Measurements from ENCODE around the gene MARK1.

Gene MARK1

DNA sequence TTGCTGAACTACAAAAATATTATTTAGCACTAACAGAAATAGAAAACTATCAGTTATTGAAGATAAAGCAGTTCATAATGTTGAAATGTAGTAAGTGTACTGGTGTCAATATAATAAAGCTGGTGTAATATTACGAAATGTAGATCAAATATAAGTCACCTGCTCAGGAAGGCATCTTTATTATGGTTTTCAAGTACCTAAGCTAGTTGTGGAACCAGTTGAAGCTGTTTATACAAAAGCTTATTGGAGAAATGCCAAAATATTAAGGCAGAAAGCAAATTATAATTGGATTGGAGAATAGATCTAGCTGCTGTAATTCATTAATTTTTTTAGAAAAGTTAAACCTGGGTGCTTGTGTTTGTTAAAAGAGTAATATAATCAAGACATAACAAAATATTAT, 6.2 kb upstream of the MARK1 start:
- TF ChIP-seq NFIC (IDR thresholded peaks at IDR 0.05) (no peak), CREB1 (IDR thresholded peaks at IDR 0.05; ENCODE audit: low read depth) (no peak), YY1 (IDR thresholded peaks at IDR 0.05; ENCODE audit: low read depth) (no peak), ZBTB7A (IDR thresholded peaks at IDR 0.05; ENCODE audit: low read depth) (no peak), TCF12 (IDR thresholded peaks at IDR 0.05; ENCODE audit: low read depth) (no peak)

DNA sequence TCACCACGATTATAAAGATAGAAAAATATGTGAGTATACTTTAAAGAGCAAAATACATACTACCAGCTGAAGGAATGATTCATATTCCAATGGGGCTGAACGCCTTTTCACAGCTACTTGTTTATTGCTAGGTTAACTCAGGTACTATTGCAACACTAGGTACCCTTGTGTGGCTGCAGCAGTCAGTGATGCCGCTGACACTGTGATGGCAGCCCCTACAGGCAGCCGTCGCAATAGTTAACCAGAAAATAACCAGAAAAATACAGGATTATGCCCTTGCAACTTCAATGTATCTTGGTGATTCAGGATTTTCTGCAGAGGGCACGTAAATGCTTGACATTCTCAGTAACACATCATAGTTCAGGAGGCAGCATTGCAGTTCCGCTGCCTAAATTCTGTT, 1.6 kb upstream of the MARK1 start:
- TF ChIP-seq EP300 (IDR thresholded peaks at IDR 0.05; ENCODE audit: borderline replicate concordance): no peak
- TF ChIP-seq NFIC (IDR thresholded peaks at IDR 0.05): no peak
- TF ChIP-seq CREB1 (IDR thresholded peaks at IDR 0.05; ENCODE audit: low read depth): no peak
- no peak for TF ChIP-seq ZBTB7A (IDR thresholded peaks at IDR 0.05; ENCODE audit: low read depth)
- no peak for TF ChIP-seq TEAD4 (IDR thresholded peaks at IDR 0.05)
- no peak for TF ChIP-seq REST (IDR thresholded peaks at IDR 0.05; ENCODE audit: low read depth)
- no peak for TF ChIP-seq YY1 (IDR thresholded peaks at IDR 0.05; ENCODE audit: low read depth)
- TF ChIP-seq MAX (IDR thresholded peaks at IDR 0.05): no peak
- TF ChIP-seq, protein P1, sequence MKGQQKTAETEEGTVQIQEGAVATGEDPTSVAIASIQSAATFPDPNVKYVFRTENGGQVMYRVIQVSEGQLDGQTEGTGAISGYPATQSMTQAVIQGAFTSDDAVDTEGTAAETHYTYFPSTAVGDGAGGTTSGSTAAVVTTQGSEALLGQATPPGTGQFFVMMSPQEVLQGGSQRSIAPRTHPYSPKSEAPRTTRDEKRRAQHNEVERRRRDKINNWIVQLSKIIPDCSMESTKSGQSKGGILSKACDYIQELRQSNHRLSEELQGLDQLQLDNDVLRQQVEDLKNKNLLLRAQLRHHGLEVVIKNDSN (IDR thresholded peaks at IDR 0.05): no peak
- TF ChIP-seq RAD21 (IDR thresholded peaks at IDR 0.05; ENCODE audit: low read depth): no peak
- TF ChIP-seq FOXM1 (IDR thresholded peaks at IDR 0.05; ENCODE audit: borderline replicate concordance, low read depth): no peak
- no peak for TF ChIP-seq EGR1 (IDR thresholded peaks at IDR 0.05)
- no peak for TF ChIP-seq TCF12 (IDR thresholded peaks at IDR 0.05; ENCODE audit: low read depth)
- no peak for TF ChIP-seq TAF1 (IDR thresholded peaks at IDR 0.05; ENCODE audit: low read depth)

DNA sequence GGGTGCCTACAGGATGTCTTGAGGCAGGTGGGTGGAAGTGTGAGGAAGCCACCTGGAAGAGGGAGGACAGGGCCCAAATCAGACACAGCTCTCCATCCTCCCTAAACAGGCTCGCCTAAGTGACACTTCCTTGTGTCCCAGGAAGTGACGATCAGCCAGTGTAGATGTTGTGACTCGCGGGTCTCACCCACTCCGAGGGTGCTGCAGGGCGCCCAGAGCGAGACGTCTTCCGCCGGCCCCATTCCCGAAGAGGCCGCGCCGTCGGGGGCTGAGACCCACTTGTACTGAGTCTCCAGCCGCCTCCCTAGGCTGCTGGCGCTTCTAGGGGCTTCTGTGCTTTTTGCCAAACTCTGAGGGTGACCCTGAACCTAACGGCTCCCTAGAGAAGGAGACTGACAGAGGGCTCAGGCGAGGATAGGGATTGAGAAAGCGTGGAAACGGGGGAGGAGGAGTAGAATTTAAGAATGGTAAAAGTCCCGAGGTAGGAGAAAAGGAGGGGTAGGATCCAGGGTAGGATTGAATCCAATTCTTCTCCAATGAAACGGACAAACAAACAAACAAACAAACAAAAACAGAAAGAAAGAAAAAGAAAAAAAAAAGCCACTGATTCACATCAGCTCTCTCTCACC, 543 bp upstream of the MARK1 start:
- TF ChIP-seq TCF12 (IDR thresholded peaks at IDR 0.05; ENCODE audit: low read depth) (no peak), MAX (IDR thresholded peaks at IDR 0.05) (no peak), TEAD4 (IDR thresholded peaks at IDR 0.05) (no peak), EP300 (IDR thresholded peaks at IDR 0.05; ENCODE audit: borderline replicate concordance) (no peak), CEBPB (IDR thresholded peaks at IDR 0.05) (no peak), YY1 (IDR thresholded peaks at IDR 0.05; ENCODE audit: low read depth) (no peak), REST (IDR thresholded peaks at IDR 0.05; ENCODE audit: low read depth) (no peak)
- TF ChIP-seq, protein P1 (IDR thresholded peaks at IDR 0.05): no peak

- TF ChIP-seq YY1 (IDR thresholded peaks at IDR 0.05; ENCODE audit: low read depth) (peak; percentile 37; the same call in 1 of the 2 replicates), CREB1 (IDR thresholded peaks at IDR 0.05; ENCODE audit: low read depth) (no peak), RAD21 (IDR thresholded peaks at IDR 0.05; ENCODE audit: low read depth) (no peak)
Measured at GRCh38 chr1:220528679-220529501, 954 bp downstream of the MARK1 start.

DNA sequence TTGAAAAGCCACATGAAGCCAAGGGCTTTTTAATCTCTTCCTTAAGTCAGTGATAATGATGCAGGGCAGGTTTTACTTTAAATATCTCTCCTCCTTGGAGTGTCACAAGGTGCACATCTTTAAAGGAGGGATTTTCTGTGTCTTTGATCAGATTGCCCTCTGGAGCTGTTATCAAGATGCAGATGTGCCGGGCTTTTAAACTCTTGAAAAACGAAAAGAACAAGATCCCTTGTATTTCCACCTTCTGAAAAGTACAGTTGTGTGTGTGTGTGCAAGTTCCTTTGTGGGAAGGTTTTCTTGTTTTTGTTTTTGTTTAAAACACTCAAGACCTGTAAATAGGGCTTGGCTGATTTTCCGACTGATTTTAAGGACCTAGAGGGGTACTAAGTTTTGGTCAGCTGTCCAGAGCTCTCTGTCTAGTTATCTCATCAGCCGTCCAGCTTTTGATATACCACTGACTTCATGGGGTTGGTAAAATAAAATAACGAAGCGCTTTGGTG, 1.6 kb downstream of the MARK1 start:
- TF ChIP-seq RAD21 (IDR thresholded peaks at IDR 0.05; ENCODE audit: low read depth): no peak

DNA sequence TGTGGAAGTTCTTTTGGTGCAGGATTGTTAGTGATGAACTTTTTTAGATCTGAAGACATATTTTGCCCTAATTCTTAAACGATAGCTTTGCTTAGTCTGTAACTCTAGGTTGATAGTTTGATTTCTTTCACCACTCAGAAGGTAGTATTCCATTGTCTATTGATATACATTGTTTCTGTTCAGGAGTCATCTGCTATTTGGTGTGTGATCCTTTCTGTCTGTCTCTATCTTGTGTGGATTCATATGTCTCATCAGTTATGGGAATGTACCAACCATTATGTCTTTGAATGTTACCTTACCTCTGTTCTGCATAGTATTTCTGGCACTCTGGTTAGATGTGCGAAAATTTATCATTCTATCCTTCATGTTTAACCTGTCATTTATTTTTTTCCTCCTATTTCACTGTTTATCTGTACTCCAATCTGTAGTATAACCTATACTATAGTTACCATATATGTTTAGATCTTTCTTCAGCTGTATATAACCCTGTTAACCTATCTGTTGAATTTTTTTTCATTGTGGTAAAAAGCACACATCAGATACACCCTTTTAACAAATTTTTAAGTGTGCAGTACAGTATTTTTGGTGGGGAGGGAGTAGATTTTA, 5.7 kb downstream of the MARK1 start:
- no peak for TF ChIP-seq YY1 (IDR thresholded peaks at IDR 0.05; ENCODE audit: low read depth)
- no peak for TF ChIP-seq FOXM1 (IDR thresholded peaks at IDR 0.05; ENCODE audit: borderline replicate concordance, low read depth)
- TF ChIP-seq TAF1 (IDR thresholded peaks at IDR 0.05; ENCODE audit: low read depth): no peak
- TF ChIP-seq RAD21 (IDR thresholded peaks at IDR 0.05; ENCODE audit: low read depth): no peak
- TF ChIP-seq CEBPB (IDR thresholded peaks at IDR 0.05): no peak
- no peak for TF ChIP-seq REST (IDR thresholded peaks at IDR 0.05; ENCODE audit: low read depth)
- TF ChIP-seq EP300 (IDR thresholded peaks at IDR 0.05; ENCODE audit: borderline replicate concordance): no peak

All from Ishikawa (cell line).